HepG2 (cell line): ENCODE data around the gene CNKSR3. TPM values are rescaled to one million over a fixed set of nuclear protein-coding genes. Genes with fewer than 3 reads are reported as not detected.

Experiments
- ATAC-seq: fragments of 200-7000 bp; cut with Tn5 transposase; 3 replicates; pipeline ENCODE4 v1.9.1; 2020; ENCODE audit warnings: mild to moderate bottlenecking, moderate library complexity
- BruUV-seq: library from RNA; stranded (reverse); fragments of 400-500 nt; replicated peaks from 2 replicates; lab custom pipeline; 2021; lab: Mats Ljungman, UMichigan
- CTCF ChIA-PET: fragments of 300-600 bp; formaldehyde crosslinking; extraction: SDS; loops from one replicate; lab custom pipeline; 2021; ENCODE audit warnings: low total read pairs, inconsistent platforms, low intra/inter-chr PET ratio; lab: Yijun Ruan, JAX
- POLR2A ChIA-PET: fragments of 350-600 bp; sonication (Branson Sonifier 250); formaldehyde crosslinking; loops from one replicate; lab custom pipeline; 2020; ENCODE audit warnings: antibody characterized with exemption, inconsistent platforms; lab: Yijun Ruan, JAX
- DNase-seq: peaks from one replicate; pipeline ENCODE4 v3.0.0-alpha.2; 2015; ENCODE audit warnings: low spot score
- FAIRE-seq: peaks from 3 replicates; lab custom pipeline; 2011; peaks lifted over from hg19 to GRCh38; lab: Jason Lieb, UNC
- H2AFZ ChIP-seq: one replicate; pipeline ENCODE4 v1.6.1; 2011; ENCODE audit warnings: low read length, inconsistent platforms
- H3K27ac ChIP-seq: fragments of 300-600 bp; 3 replicates; pipeline ENCODE4 v1.8.0; 2011; ENCODE audit warnings: mixed run types, mild to moderate bottlenecking, mixed read lengths, low read length, inconsistent platforms; ENCODE audit not compliant: insufficient read depth; ENCODE audit errors: extremely low read length
- H3K27me3 ChIP-seq, 2 experiments: fragments of 200-600 bp in 1 of 2; 2 replicates in 1 of 2; 3 replicates in 1 of 2; pipeline versions ENCODE4 v1.6.0 to v1.8.0; 2011; ENCODE audit warnings: low read length in 2 of 2, mild to moderate bottlenecking in 2 of 2, moderate library complexity in 2 of 2, inconsistent platforms in 1 of 2; ENCODE audit not compliant: insufficient read depth in 2 of 2, control insufficient read depth in 1 of 2
- H3K36me3 ChIP-seq, 2 experiments: fragments of 200-600 bp in 1 of 2; replicated peaks in 1 of 2; 2 replicates in 1 of 2; 3 replicates in 1 of 2; pipeline versions ENCODE4 v1.5.1 to v1.8.0; 2011; ENCODE audit warnings: low read length in 2 of 2, inconsistent platforms in 1 of 2; ENCODE audit not compliant: insufficient read depth in 2 of 2, control insufficient read depth in 1 of 2
- H3K4me1 ChIP-seq: 2 replicates; pipeline ENCODE4 v1.5.1; 2012; ENCODE audit warnings: low read length, inconsistent platforms; ENCODE audit not compliant: insufficient read depth
- H3K4me2 ChIP-seq: 2 replicates; pipeline ENCODE4 v1.6.0; 2011; ENCODE audit warnings: low read depth, low read length, inconsistent platforms
- H3K4me3 ChIP-seq, 3 experiments: fragments of 200-600 bp in 1 of 3; sonication (generic), shearing (Covaris generic) in 1 of 3; replicated peaks in 1 of 3; 2 replicates each; pipeline ENCODE4 v1.5.1; 2011 to 2016; ENCODE audit warnings: low read length in 3 of 3, inconsistent platforms in 2 of 3, low read depth in 2 of 3, mild to moderate bottlenecking in 2 of 3, control low read depth in 1 of 3, mixed read lengths in 1 of 3; ENCODE audit not compliant: insufficient read depth in 1 of 3
- H3K79me2 ChIP-seq: one replicate; pipeline ENCODE4 v1.6.1; 2011; ENCODE audit warnings: low read length, inconsistent platforms; ENCODE audit not compliant: insufficient read depth
- H3K9ac ChIP-seq: 2 replicates; pipeline ENCODE4 v1.6.0; 2011; ENCODE audit warnings: mild to moderate bottlenecking, low read depth, low read length, inconsistent platforms; ENCODE audit not compliant: insufficient read depth
- H3K9me3 ChIP-seq: 2 replicates; pipeline ENCODE4 v1.5.1; 2012; ENCODE audit warnings: mild to moderate bottlenecking, low read length
- H4K20me1 ChIP-seq: 2 replicates; pipeline ENCODE4 v1.6.0; 2011; ENCODE audit warnings: inconsistent platforms, mild to moderate bottlenecking, low read length, moderate library complexity; ENCODE audit not compliant: insufficient read depth
- JDP2 ChIP-seq: sonication (generic); formaldehyde crosslinking; IDR thresholded peaks from 2 replicates; pipeline ENCODE4 v1.8.1; 2022; ENCODE audit warnings: missing genetic modification reagents, borderline replicate concordance
- PCBP2 ChIP-seq: fragments of 200-400 bp; formaldehyde crosslinking; optimal IDR thresholded peaks from 2 replicates; pipeline ENCODE3; 2018; ENCODE audit warnings: low read length, low read depth; ENCODE audit not compliant: poor library complexity, severe bottlenecking
- RNF2 ChIP-seq: fragments of 450-650 bp; conservative IDR thresholded peaks from 2 replicates; pipeline ENCODE4 v1.6.1; 2016; ENCODE audit warnings: low read depth
- SAFB2 ChIP-seq: sonication (generic); formaldehyde crosslinking; IDR thresholded peaks from 2 replicates; pipeline ENCODE4 v1.5.1; 2020; ENCODE audit warnings: missing genetic modification reagents, low read depth, mild to moderate bottlenecking, borderline replicate concordance
- SRSF4 ChIP-seq: fragments of 200-400 bp; formaldehyde crosslinking; IDR thresholded peaks from one replicate; pipeline ENCODE4 v1.6.1; 2018; ENCODE audit warnings: mild to moderate bottlenecking, low read depth, low read length, moderate library complexity; ENCODE audit not compliant: poor library complexity, severe bottlenecking
- STAT5B ChIP-seq: sonication (generic); formaldehyde crosslinking; IDR thresholded peaks from 2 replicates; pipeline ENCODE4 v1.4.0; 2020; ENCODE audit warnings: missing genetic modification reagents
- WIZ ChIP-seq: sonication (generic); formaldehyde crosslinking; IDR thresholded peaks from 2 replicates; pipeline ENCODE4 v1.5.1; 2020; ENCODE audit warnings: mild to moderate bottlenecking, missing genetic modification reagents
- ZBTB7B ChIP-seq: sonication (generic); formaldehyde crosslinking; IDR thresholded peaks from 2 replicates; pipeline ENCODE4 v1.4.0; 2020; ENCODE audit warnings: missing genetic modification reagents
- WGBS: methylation state at CpG from one replicate; pipeline ENCODE4 v1.1.6; 2017; ENCODE audit warnings: low lambda C conversion rate; 5-methylcytosine and 5-hydroxymethylcytosine counted together
- in situ Hi-C: cut with HindIII; loops from 2 replicates; pipeline ENCODE4 v1.10.0; 2017; ENCODE audit warnings: low pct_unique_long_range_greater_than_20kb; ENCODE audit not compliant: extremely low pct_ligation_motif_present
- intact Hi-C: fragments of 100-400 bp; cut with micrococcal nuclease; formaldehyde crosslinking; loops from one replicate; pipeline ENCODE4 v1.10.0; 2022; ENCODE audit not compliant: unreplicated experiment
- polyA plus RNA-seq, 8 experiments: library from polyadenylated mRNA; depleted of rRNA in 3 of 8; stranded (reverse) in 7 of 8; unstranded in 1 of 8; fragments of >200 nt; fragmentation: Illumina TruSeq in 4 of 8; extraction: Trizol in 4 of 8; gene quantifications; 2 replicates each; pipeline versions ENCODE4 v1.2.1 to v1.2.3, GENCODE V29; 2011 to 2016; ENCODE audit warnings: low read depth in 4 of 8, missing spikeins in 1 of 8, mixed read lengths in 1 of 8; ENCODE audit not compliant: insufficient read depth in 1 of 8
- total RNA-seq, 5 experiments: library from RNA; depleted of rRNA; stranded (reverse); fragments of >200 nt; fragmentation: Illumina TruSeq; extraction: Trizol; gene quantifications; 2 replicates each; pipeline ENCODE4 v1.2.3, GENCODE V29; 2016; ENCODE audit warnings: low read depth in 1 of 5
- TF ChIP-seq, protein P1 (sequence below): sonication (generic); formaldehyde crosslinking; IDR thresholded peaks from 2 replicates; pipeline ENCODE4 v1.8.0; 2022; ENCODE audit warnings: missing genetic modification reagents, mild to moderate bottlenecking, borderline replicate concordance
- TF ChIP-seq, protein P2 (sequence below): sonication (generic); formaldehyde crosslinking; conservative IDR thresholded peaks from 2 replicates; pipeline ENCODE4 v1.4.0; 2020; ENCODE audit warnings: mild to moderate bottlenecking, missing genetic modification reagents, moderate library complexity
- TF ChIP-seq, protein P3 (sequence below): sonication (generic); formaldehyde crosslinking; IDR thresholded peaks from 2 replicates; pipeline ENCODE4 v1.4.0; 2020; ENCODE audit warnings: missing genetic modification reagents, borderline replicate concordance
- TF ChIP-seq, protein P4 (sequence below): IDR thresholded peaks from 2 replicates; pipeline ENCODE4 v1.6.1; 2016; ENCODE audit warnings: low read depth

CNKSR3 gene
- total and polyA plus RNA-seq, 2 of the 13 experiments (the other 11 are each of a cell fraction or from before 2014, with no cell fraction given) = 9.2 to 38.6 TPM

DNA sequence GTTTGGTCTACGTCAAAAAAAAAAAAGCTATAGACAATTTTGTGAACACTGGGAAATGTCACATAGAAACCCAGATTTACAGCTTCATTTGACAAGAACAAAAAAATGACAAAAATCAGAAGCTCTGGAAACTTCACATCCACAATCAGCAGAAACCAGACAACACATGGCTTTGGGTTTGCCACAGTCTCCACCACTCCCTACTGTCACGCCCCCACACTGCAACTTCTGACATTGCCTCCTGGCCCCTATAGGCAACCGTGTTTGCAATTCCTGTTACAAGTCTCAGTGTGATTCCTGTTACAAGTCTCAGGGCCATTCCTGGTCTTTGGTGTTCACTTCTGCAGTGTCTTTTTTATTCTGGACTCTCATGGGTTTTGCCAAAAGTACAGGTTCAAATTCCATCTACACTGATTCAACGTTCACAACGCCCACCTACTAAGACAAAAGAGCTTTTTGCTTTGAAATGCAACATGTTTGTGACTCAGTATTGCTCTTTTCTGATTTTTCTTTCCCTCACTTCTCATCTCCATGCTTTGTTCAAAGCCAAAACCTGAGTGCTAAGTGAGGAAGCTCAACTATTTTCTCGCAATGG, 12.0 kb downstream of the CNKSR3 start:
- Histone ChIP-seq H3K27me3 (no peaks in the 10 kb centered on the region), H3K36me3 (peaks cover 11 to 35% of the 10 kb centered on the region in 2 experiments), H4K20me1 (peaks cover 47% of the 10 kb centered on the region), H3K79me2 (peaks cover 98% of the 10 kb centered on the region), H3K27ac (peak overlapping the region; percentile 2), H3K4me1 (peaks cover 54% of the 10 kb centered on the region), H3K4me2 (no peak overlapping the region), H3K9me3 (no peaks in the 10 kb centered on the region), H3K9ac (no peak overlapping the region; the same call in 1 of the 2 replicates), H3K4me3 (no peak overlapping the region), H2AFZ (no peak overlapping the region)
- 72% methylated on average over 6 of the region's 6 CpGs for WGBS
- peak; percentile 46 for ATAC-seq
- DNase-seq = no peak
- ChIA-PET CTCF (no interaction called here), POLR2A (interaction anchor here (0.9 to 4.8 kb wide), 3 partner anchors 9 to 38 kb away, joined by 3 to 48 read pairs (median 4); partner anchors contain the start of gene CNKSR3)
- no TSS peak for BruUV-seq
- in situ Hi-C loops = no loop called here
- FAIRE-seq = no peak
- intact Hi-C loops = no loop called here
- TF ChIP-seq, protein P1, sequence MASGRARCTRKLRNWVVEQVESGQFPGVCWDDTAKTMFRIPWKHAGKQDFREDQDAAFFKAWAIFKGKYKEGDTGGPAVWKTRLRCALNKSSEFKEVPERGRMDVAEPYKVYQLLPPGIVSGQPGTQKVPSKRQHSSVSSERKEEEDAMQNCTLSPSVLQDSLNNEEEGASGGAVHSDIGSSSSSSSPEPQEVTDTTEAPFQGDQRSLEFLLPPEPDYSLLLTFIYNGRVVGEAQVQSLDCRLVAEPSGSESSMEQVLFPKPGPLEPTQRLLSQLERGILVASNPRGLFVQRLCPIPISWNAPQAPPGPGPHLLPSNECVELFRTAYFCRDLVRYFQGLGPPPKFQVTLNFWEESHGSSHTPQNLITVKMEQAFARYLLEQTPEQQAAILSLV (CRISPR knock-in tag) = no peak
- TF ChIP-seq RNF2 (no peak), ZBTB7B (CRISPR knock-in tag) (no peak), SAFB2 (CRISPR knock-in tag) (no peak), PCBP2 (no peak), JDP2 (CRISPR knock-in tag) (no peak), WIZ (no peak), SRSF4 (no peak), STAT5B (CRISPR knock-in tag) (no peak)
- TF ChIP-seq, protein P2, sequence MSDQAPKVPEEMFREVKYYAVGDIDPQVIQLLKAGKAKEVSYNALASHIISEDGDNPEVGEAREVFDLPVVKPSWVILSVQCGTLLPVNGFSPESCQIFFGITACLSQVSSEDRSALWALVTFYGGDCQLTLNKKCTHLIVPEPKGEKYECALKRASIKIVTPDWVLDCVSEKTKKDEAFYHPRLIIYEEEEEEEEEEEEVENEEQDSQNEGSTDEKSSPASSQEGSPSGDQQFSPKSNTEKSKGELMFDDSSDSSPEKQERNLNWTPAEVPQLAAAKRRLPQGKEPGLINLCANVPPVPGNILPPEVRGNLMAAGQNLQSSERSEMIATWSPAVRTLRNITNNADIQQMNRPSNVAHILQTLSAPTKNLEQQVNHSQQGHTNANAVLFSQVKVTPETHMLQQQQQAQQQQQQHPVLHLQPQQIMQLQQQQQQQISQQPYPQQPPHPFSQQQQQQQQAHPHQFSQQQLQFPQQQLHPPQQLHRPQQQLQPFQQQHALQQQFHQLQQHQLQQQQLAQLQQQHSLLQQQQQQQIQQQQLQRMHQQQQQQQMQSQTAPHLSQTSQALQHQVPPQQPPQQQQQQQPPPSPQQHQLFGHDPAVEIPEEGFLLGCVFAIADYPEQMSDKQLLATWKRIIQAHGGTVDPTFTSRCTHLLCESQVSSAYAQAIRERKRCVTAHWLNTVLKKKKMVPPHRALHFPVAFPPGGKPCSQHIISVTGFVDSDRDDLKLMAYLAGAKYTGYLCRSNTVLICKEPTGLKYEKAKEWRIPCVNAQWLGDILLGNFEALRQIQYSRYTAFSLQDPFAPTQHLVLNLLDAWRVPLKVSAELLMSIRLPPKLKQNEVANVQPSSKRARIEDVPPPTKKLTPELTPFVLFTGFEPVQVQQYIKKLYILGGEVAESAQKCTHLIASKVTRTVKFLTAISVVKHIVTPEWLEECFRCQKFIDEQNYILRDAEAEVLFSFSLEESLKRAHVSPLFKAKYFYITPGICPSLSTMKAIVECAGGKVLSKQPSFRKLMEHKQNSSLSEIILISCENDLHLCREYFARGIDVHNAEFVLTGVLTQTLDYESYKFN (CRISPR knock-in tag) = peak; percentile 37; the same call in 1 of the 2 replicates
- TF ChIP-seq, protein P3, sequence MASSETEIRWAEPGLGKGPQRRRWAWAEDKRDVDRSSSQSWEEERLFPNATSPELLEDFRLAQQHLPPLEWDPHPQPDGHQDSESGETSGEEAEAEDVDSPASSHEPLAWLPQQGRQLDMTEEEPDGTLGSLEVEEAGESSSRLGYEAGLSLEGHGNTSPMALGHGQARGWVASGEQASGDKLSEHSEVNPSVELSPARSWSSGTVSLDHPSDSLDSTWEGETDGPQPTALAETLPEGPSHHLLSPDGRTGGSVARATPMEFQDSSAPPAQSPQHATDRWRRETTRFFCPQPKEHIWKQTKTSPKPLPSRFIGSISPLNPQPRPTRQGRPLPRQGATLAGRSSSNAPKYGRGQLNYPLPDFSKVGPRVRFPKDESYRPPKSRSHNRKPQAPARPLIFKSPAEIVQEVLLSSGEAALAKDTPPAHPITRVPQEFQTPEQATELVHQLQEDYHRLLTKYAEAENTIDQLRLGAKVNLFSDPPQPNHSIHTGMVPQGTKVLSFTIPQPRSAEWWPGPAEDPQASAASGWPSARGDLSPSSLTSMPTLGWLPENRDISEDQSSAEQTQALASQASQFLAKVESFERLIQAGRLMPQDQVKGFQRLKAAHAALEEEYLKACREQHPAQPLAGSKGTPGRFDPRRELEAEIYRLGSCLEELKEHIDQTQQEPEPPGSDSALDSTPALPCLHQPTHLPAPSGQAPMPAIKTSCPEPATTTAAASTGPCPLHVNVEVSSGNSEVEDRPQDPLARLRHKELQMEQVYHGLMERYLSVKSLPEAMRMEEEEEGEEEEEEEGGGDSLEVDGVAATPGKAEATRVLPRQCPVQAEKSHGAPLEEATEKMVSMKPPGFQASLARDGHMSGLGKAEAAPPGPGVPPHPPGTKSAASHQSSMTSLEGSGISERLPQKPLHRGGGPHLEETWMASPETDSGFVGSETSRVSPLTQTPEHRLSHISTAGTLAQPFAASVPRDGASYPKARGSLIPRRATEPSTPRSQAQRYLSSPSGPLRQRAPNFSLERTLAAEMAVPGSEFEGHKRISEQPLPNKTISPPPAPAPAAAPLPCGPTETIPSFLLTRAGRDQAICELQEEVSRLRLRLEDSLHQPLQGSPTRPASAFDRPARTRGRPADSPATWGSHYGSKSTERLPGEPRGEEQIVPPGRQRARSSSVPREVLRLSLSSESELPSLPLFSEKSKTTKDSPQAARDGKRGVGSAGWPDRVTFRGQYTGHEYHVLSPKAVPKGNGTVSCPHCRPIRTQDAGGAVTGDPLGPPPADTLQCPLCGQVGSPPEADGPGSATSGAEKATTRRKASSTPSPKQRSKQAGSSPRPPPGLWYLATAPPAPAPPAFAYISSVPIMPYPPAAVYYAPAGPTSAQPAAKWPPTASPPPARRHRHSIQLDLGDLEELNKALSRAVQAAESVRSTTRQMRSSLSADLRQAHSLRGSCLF (CRISPR knock-in tag) = no peak
- TF ChIP-seq, protein P4, sequence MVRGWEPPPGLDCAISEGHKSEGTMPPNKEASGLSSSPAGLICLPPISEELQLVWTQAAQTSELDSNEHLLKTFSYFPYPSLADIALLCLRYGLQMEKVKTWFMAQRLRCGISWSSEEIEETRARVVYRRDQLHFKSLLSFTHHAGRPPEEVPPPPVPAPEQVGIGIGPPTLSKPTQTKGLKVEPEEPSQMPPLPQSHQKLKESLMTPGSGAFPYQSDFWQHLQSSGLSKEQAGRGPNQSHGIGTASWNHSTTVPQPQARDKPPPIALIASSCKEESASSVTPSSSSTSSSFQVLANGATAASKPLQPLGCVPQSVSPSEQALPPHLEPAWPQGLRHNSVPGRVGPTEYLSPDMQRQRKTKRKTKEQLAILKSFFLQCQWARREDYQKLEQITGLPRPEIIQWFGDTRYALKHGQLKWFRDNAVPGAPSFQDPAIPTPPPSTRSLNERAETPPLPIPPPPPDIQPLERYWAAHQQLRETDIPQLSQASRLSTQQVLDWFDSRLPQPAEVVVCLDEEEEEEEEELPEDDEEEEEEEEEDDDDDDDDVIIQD (CRISPR knock-in tag) = 0 out of 2 replicates have a peak, but pooled peaks have one; percentile 27
